HEK293 (cell line): Measurements from ENCODE around the gene RASGRF2.

Experiments
- SP2 ChIP-seq: fragments of 450-650 bp; formaldehyde crosslinking; IDR thresholded peaks from 2 replicates; pipeline ENCODE4 v1.5.1; 2016; ENCODE audit warnings: missing biosample characterization, missing genetic modification characterization
- ZNF10 ChIP-seq: fragments of 450-650 bp; formaldehyde crosslinking; IDR thresholded peaks from 2 replicates; pipeline ENCODE4 v1.5.1; 2017; ENCODE audit warnings: missing biosample characterization, missing genetic modification characterization
- ZNF621 ChIP-seq: fragments of 450-650 bp; formaldehyde crosslinking; IDR thresholded peaks from 2 replicates; pipeline ENCODE4 v1.5.1; 2017; ENCODE audit warnings: missing biosample characterization, missing genetic modification characterization
- TF ChIP-seq, protein P1 (sequence below): fragments of 450-650 bp; formaldehyde crosslinking; IDR thresholded peaks from 2 replicates; pipeline ENCODE4 v1.5.1; 2016; ENCODE audit warnings: missing biosample characterization, missing genetic modification characterization
- TF ChIP-seq, protein P2 (sequence below): fragments of 450-650 bp; formaldehyde crosslinking; IDR thresholded peaks from 2 replicates; pipeline ENCODE4 v1.5.1; 2016; ENCODE audit warnings: missing biosample characterization, missing genetic modification characterization

DNA sequence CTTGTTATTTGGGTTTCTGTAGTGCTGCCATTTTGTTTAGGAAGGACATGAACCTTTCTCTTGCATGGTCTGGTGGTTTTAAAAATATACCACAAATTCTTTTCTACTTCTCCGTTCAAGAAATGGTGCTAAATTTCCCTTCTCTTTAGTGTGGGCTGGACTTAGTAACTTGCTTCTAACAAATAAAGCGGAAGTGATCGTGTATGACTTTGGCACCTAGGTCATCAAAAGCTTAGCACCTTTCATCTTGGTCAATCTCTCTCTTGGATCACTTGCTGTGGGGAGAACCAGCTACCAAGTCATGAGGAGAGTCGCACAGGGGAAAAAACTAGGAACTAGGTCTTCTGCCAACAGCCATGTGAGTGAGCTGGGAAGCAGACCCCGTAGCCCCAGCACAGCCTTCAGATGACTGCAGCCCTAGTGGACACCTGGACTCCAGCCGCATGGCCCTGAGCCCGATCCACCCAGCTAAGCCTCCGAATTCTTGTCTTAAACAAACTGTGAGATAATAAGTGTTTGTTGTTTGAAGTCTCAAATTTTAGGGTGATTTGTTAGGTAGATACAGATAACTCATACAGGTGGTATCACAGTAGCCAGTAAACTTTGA is 185.3 kb downstream of the RASGRF2 start:
- TF ChIP-seq, protein P1, sequence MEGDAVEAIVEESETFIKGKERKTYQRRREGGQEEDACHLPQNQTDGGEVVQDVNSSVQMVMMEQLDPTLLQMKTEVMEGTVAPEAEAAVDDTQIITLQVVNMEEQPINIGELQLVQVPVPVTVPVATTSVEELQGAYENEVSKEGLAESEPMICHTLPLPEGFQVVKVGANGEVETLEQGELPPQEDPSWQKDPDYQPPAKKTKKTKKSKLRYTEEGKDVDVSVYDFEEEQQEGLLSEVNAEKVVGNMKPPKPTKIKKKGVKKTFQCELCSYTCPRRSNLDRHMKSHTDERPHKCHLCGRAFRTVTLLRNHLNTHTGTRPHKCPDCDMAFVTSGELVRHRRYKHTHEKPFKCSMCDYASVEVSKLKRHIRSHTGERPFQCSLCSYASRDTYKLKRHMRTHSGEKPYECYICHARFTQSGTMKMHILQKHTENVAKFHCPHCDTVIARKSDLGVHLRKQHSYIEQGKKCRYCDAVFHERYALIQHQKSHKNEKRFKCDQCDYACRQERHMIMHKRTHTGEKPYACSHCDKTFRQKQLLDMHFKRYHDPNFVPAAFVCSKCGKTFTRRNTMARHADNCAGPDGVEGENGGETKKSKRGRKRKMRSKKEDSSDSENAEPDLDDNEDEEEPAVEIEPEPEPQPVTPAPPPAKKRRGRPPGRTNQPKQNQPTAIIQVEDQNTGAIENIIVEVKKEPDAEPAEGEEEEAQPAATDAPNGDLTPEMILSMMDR (tag by site-specific recombination), result no peak
- TF ChIP-seq SP2 (tag by site-specific recombination) (no peak), ZNF621 (tag by site-specific recombination) (no peak), ZNF10 (no peak)
- TF ChIP-seq, protein P2, sequence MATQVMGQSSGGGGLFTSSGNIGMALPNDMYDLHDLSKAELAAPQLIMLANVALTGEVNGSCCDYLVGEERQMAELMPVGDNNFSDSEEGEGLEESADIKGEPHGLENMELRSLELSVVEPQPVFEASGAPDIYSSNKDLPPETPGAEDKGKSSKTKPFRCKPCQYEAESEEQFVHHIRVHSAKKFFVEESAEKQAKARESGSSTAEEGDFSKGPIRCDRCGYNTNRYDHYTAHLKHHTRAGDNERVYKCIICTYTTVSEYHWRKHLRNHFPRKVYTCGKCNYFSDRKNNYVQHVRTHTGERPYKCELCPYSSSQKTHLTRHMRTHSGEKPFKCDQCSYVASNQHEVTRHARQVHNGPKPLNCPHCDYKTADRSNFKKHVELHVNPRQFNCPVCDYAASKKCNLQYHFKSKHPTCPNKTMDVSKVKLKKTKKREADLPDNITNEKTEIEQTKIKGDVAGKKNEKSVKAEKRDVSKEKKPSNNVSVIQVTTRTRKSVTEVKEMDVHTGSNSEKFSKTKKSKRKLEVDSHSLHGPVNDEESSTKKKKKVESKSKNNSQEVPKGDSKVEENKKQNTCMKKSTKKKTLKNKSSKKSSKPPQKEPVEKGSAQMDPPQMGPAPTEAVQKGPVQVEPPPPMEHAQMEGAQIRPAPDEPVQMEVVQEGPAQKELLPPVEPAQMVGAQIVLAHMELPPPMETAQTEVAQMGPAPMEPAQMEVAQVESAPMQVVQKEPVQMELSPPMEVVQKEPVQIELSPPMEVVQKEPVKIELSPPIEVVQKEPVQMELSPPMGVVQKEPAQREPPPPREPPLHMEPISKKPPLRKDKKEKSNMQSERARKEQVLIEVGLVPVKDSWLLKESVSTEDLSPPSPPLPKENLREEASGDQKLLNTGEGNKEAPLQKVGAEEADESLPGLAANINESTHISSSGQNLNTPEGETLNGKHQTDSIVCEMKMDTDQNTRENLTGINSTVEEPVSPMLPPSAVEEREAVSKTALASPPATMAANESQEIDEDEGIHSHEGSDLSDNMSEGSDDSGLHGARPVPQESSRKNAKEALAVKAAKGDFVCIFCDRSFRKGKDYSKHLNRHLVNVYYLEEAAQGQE (tag by site-specific recombination), result no peak
